WTC11 (cell line): ENCODE data around the gene CASP2.

Experiments used
- FOXP4 ChIP-seq: sonication (generic); formaldehyde crosslinking; IDR thresholded peaks from 2 replicates; pipeline ENCODE4 v1.8.0; 2022; ENCODE audit warnings: mild to moderate bottlenecking, missing genetic modification reagents
- SOX15 ChIP-seq: fragments of 250-450 bp; sonication (Bioruptor Pico); IDR thresholded peaks from 2 replicates; pipeline ENCODE4 v1.9.0; 2021; ENCODE audit warnings: mild to moderate bottlenecking
- ZNF121 ChIP-seq: sonication (generic); formaldehyde crosslinking; IDR thresholded peaks from 2 replicates; pipeline ENCODE4 v1.8.0; 2023; ENCODE audit warnings: missing genetic modification reagents
- TF ChIP-seq, protein P1 (sequence below): fragments of 200-600 bp; IDR thresholded peaks from 2 replicates; pipeline ENCODE4 v1.8.0; 2022; ENCODE audit warnings: antibody characterized with exemption

- TF ChIP-seq ZNF121 (CRISPR knock-in tag) (no peak), FOXP4 (CRISPR knock-in tag) (peak; percentile 85; the same call in 1 of the 2 replicates), SOX15 (CRISPR knock-in tag) (no peak)
- TF ChIP-seq, protein P1, sequence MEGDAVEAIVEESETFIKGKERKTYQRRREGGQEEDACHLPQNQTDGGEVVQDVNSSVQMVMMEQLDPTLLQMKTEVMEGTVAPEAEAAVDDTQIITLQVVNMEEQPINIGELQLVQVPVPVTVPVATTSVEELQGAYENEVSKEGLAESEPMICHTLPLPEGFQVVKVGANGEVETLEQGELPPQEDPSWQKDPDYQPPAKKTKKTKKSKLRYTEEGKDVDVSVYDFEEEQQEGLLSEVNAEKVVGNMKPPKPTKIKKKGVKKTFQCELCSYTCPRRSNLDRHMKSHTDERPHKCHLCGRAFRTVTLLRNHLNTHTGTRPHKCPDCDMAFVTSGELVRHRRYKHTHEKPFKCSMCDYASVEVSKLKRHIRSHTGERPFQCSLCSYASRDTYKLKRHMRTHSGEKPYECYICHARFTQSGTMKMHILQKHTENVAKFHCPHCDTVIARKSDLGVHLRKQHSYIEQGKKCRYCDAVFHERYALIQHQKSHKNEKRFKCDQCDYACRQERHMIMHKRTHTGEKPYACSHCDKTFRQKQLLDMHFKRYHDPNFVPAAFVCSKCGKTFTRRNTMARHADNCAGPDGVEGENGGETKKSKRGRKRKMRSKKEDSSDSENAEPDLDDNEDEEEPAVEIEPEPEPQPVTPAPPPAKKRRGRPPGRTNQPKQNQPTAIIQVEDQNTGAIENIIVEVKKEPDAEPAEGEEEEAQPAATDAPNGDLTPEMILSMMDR = no peak
These were observed at the start of gene CASP2 for GRCh38 chr7:143287935-143288826.
